ENCODE results near the gene OTULIN.
A peak's percentile ranks its signal among the peaks of the same experiment; 100 is the strongest.

Gene OTULIN

DNA sequence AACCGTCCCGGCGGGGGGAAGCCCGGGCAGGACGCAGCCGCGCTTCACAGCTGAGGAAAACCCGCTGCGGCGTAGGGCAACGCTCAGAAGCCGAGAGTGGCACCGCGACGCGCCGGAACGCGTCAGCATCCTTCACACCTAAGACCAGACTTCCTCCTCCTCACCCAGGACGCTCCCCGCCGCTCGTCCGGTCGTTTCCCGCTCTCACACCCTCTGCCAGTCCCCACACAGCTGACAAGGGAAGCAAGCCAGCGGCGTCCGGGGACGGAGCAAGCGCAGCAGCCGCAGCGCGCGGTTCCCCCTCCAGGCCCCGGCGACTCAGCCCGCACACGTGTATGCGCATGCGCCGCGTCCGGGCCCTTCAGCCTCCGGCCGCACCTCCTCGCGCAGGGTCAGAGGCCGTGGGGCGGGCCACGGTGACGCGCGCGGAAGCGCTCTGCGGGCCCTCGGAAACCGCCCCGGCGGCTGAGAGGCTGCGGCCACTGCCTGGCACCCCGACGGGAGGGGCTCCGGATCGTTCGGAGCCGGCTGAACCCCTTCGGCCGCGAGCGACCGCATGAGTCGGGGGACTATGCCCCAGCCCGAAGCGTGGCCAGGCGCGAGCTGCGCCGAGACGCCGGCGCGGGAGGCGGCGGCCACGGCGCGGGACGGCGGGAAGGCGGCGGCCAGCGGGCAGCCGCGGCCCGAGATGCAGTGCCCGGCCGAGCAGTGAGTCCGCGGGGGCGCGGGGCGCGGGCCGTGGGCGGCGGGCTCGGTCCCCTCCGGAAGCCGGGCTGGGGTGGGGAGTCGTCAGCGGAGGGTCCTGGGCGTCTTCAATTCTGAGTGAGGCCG, at the start of gene OTULIN:
TSS of gene OTULIN (plus strand) at position 449 of the 831 bp plus-strand sequence. CDS start at position 557, 108 bp downstream.
- peak; percentile 37 for DNase-seq

DNA sequence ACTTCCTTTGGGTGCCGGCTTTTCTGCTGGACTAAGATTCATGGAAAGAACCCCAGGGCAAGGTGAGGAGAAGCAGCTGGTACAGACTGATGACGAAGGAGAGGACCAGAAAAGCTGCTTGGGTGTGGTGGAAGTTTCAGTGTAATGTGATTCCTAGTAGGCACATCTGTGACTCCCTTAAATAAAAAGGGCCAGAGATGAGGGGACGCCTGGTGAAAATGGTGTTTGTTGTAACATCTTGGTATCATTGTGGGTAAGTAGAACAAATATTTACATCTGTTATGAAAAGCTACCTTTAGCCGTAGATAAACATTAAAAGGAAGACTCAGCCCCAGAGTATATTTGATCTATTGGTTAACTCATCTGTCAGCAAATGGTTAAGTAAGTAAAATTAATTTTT, 49.2 kb upstream of the OTULIN start:
- no peak for DNase-seq

DNA sequence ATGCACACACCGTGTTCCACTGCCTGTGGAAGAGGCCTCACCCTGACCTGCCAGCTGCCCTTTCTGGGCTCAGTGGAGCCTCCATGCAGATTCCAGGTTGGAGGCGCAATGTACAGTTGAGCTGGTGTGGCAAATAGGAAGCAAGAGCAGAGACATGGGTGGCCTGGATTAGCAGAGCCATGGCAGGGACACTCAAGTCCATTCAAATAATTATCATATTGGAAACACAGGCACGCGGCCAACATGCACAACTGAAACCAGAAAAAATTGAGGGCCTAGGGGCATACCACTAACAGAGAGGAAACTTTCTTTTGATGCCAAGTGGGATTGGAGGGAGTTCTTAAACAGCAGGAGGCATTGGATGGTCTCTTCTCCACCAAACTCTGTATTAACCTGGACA, 47.1 kb upstream of the OTULIN start:
- DNase-seq: no peak

DNA sequence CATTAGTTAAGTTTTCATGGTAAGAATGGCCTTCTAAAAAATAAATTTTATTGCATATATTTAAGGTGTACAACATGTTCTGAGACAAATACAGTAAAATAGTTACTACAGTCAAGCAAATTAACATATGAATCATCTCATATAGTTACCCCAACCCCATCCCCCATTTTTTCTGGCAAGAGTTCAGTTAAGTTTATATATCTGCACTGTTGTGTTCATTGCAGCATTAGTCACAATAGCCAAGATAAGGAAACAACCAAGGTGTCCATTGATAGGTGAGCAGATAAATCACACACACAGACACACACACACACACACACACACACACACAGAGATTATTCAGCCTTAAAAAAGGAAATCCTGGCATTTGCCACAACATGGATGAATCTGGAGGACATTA, 37.2 kb upstream of the OTULIN start:
- DNase-seq: no peak

DNA sequence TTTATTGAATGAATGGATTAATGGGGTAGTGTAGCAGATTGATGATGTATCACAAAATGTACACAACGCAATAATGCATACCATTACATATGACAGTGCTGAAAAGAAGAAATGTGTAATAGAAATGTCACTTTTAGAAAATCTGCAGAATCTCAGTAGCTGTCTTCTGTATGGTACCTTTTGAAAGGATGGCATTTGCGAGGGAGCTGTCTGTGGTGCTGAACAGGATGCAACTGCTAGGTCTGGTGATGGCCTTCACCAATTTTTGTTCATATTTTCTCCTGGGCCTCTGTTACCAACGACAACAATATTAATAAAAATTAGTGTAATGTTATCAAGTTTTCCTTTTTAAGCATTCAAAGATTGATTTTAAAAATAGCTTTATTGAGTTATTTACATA, 36.2 kb upstream of the OTULIN start:
- DNase-seq: no peak

DNA sequence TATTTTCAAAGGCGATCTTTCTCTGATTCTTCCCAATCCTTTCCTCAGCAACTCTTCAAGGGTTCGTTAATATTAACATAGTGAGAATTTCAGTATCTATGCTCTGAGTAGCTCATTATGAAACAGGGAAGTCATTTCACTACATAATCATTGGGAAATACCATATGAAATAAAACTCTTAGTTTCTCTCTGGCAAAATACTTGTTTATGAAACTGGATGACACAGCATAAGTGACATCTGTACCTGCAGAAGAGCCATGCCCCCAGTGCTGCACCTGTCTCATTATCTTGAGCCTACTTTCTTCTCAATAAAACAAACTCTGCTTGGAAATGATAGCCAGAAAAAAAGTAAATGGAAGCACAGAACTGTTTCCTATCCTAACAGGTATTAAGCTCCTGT, 33.8 kb upstream of the OTULIN start:
- DNase-seq: no peak

DNA sequence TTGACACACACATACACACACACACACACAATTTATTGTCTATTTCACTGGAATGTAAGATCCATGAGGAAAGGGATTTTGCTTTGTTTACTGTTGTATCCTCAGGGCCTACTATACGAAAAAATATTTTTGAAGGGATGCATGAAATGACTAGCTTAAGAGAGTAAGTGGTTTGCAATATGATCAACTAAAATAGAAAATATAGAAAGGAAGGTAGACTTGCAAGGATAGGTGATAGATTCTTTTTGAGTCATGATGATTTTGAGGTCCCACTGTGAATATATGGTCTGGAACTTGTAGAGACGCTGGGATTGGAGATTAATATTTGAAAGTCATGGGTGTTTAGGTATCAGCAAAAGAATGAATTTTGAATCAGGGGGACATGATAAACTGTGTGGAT, 28.9 kb upstream of the OTULIN start:
- DNase-seq: no peak

DNA sequence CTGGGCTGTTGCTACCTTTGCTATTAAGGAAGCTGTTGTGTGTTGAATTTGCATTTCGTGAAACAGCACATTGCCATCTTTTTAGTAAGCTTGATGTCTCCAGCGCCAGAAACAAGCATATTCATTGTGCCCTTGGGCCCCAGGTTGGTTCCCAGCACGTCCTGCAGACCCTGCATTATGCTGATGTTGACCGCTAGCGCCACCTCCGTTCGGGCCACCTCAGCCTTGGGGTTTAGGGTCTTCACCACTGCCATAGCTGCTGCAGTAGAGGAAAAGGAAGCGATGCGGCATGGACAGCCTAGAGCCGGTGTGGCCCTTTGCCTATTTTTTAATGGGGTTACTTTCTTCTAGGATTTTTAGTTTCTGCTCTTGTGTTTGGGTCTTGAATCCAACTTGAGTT, 23.8 kb upstream of the OTULIN start:
- no peak for DNase-seq

DNA sequence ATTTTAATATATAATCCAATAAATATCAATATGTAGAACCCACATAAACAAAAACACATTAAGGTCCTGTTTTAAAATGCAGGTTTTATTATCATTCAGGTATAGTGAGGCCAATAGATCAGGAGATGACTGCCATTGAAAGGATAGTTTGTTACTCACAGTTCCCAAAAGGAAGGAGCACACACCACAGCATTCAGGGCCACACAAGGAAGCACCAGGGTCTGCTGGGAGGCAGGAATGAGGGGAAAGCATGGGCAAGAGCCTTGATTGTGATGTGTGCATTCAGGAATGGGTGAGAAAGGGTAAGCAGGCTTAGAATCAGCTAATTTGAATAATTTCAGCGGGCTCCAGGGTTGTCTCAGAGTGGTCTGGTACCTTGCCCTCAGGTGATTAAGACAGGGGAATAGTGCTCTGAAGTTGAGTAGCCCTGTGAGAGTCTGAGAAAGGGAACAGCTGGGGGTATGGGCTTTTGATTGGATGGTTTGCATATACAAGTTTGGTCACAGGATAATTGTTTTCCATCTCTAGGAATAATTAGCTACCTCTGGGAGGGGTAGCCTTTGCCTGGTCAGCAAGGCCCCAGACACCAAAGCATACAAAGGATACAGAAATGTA, 19.8 kb upstream of the OTULIN start:
- no peak for DNase-seq

DNA sequence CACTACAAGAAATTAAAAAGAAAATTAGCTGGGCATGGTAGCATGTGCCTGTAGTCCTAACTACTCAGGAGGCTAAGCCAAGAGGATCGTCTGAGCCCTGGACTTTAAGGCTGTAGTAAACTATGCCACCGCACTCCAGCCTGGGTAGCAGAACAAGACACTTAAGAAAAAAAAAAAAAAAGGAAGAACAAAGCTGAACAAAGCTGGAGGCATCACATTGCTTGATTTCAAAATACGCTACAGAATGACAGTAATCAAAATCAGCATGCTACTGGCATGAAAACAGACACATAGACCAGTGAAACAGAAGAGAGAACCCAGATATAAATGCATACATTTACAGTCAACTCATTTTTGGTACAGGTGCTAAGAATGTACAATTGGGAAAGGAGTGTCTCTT, 14.5 kb upstream of the OTULIN start:
- DNase-seq: no peak

DNA sequence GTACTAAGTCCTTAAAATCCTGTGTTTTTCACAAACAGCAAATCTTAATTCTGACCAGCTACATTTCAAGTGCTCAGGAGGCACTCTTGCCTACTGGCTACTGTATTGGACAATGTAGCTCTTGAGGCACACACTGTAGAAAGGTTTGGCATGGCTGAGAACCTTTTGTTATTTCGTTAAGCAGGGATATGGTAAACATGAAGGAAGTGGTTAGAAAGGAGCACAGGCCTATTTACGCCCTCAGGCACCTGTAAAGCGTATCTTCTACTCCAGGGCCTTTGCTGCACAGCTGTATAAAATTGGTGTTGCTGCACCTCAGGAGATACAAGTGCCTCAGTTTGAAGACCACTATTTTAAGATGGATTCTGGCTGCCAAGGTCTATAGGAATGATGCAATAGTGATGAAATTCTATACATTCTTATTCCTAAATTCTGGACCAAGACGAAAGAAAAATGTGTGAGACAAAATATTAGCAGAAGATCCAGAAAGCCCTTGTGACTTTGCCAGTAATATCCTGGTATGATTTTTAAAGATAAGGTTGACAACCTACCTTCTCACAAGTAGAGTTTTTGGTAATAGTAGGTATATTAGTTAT, 9.3 kb upstream of the OTULIN start:
- DNase-seq: no peak

DNA sequence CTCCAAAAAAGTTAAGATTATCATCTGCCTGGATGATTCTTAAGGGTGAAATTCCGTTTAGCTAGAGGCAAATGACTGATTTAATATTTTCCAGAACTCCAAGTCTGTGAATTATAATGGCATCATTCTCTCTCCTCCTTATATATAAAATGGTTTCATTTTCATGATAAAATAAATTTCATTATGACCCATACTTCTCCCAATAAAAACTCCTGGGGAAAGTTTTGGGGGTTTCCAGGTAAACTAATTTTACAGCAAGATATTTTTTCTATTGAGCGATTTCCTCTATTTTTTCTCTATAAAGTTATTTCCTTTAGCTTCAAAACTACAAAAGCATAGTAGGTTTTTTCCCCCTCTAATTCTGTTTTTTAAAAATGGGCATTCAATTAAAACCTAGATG, 7.6 kb upstream of the OTULIN start:
- no peak for DNase-seq

DNA sequence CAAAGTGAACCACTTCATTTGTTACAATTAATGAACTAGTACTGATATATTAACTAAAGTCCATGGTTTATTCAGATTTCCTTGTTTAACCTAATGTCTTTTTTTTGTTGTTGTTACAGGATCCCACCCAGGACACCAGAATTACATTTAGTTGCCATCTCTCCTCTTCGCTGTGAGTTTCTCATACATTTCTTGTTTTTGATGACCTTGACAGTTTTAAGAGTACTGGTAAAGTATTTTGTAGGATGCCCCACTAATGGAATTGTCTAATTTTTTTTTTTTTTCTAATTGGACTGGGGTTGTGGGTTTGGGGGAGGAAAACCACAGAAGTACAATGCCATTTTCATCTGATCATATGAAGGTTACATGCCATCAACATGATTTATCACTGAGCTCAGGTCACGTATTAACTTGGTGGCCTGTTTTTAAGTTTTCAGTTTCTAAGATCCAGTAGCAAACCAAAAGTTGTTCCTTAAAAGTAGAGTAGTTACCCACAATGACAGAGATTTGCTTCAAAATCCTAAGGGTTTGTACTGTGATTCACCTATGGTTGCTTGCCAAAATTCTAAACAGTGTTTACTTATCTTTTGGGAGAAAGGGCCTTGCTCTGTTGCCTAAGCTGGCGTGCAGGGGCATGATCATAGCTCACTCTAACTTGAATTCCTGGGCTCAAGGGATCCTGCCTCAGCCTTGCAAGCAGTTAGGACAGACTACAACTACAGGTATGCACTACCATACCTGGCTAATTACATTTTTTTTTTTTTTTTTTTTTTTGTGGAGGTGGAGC, 4.5 kb upstream of the OTULIN start:
- no peak for DNase-seq

DNA sequence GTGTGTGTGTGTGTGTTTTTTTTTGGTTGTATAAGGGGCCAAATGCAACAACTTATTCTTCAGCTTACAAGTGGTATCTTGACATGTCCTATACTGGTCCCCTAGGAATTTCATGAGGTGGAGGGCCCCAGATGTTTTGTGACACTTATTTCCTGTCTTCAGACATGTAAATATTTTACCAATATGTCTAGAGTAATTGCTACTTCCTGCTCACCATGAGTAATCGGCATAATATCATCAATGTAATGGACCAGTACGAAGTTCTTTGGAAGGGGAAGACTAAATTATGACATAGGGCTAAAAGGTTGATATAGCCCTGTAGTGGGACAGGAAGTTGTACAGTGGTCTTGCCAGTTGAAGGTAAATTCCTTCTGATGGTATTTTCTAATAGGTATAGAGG, 3.7 kb upstream of the OTULIN start:
- DNase-seq: no peak

DNA sequence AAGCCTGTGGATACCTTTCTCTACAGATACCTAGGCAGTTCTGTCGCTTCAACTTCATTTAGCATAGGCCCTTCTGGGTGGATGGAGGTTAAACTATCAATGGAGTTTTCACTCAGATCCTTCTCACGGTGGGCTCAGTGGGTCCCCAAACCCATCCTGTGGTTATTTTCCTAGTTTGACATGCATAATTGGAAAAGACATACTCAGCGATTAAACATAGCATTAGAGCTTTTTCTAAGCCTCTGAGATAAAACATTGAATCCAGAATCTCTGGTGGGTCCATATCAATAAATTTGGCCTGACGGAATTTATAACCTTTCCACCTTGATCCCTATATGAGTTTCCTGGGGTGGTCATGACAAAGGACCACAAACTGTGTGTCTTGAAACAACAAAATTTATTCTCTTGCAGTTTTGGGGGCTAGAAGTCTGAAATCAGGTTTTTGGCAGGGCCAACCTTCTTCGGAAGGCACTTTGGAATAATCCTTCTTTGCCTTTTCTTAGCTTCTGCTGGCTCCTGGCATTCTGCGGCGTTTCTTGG, 1.7 kb upstream of the OTULIN start:
- DNase-seq: no peak

DNA sequence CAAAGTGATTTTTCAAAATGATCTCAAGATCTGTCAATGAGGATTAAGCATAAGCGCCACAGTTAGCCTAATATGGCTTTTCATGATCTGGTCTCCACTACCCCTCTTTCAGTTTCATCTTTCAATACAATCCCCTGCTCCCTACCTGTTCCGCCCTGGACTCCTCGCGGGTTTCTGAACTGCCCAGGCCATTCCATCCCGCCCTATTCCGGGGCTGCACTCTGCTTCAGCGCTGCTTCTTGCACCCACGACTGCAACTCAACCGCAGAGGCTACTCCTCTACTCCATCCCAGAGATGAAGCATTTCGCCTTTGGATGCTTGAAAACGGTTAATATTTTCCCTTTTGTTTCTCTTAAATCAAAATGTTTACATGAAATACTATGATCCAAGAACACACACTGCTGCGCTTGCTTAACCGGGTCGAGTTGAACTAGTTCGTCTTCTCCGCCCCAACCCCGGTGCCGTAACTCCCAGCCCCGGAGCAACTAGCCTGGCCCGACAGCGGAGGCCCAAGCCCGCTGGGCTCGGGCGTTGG, 716 bp upstream of the OTULIN start:
- no peak for DNase-seq

DNA sequence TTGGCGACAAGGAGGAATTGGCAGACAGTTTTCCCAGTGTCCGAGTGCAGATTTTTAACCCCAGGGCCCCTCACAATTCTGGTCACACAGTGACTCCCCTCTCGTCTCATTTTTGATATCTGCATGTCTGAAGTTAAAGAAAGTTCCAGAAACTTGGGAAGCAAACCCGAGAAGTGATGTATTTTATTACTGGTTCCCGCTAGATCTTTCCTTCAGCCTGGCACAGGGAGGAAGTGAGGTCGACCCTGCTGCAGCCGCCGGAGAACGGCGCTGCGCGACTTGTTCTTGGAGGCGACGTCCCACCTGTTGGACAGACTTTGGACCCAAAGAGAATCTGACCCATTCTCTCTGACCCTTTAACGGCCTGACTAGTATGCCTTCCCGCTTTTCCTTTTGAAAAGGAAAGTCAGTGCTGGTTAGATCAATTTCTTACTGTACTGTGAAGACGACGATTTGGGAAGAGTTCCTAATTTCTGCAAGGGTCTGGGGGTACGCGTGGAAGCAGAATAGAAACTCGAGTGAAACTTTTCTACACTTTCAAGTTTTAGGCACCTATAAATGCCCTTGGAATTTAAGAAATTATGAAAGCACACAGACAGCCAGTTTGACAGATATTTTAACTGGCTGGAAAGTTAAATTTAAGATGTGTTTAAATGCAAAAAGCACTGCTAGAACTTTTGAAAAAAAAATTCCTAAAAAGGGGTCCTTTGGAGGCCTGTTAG, 744 bp downstream of the OTULIN start:
- DNase-seq: no peak

DNA sequence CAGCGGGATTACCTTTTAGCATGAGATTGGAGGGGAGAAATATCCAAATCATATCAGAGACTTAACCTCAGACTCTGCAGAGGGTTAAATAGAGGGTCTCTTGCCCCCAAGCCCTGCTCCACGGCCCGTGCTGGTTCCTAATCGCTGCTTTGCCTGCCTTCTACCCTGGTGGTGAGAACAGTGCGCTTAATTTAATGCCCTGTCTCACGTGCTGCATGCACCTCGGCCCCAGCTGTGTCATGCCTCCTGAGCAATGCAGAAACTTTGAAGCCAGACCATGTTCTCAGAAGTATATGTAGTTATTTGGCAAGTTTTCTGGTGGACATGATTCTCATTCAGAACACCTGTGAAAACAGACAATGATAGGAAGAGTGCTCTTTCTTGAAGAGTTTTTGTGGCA, 1.4 kb downstream of the OTULIN start:
- DNase-seq: no peak

DNA sequence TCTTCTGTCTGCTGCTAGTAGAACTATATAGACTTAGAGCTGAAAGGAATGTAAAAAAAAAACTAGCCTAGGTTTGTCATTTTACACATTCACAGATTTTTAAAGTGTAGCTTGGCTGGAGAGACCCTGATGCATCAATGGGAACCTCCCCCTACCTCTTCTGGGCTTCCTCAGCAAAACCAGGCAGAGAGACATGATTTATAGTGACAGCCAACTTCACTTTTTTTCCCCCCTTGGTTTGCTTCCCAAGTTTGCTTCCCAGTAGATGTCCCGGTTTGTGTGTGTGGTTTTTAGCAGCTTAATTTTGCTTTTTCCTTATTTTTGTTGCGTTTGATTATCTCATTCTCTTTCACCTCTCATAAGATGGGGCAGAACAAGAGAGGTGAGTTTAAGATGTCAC, 1.8 kb downstream of the OTULIN start:
- DNase-seq: no peak

DNA sequence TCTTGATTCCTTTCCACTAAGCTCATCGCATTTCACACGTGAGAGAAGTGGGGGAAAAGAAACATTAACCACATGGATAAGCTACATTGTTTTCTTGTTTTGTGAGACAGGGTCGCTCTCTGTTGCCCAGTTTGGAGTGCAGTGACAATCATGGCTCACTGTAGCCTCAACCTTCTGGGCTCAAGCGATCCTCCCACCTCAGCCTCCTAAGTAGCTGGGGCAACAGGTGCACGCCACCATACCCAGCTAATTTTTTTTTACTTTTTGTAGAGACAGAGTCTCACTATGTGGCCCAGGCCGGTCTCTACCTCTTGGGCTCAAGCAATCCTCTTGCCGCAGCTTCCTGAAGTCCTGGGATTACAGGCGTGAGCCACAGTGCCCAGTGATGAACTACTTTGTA, 2.8 kb downstream of the OTULIN start:
- DNase-seq: no peak

DNA sequence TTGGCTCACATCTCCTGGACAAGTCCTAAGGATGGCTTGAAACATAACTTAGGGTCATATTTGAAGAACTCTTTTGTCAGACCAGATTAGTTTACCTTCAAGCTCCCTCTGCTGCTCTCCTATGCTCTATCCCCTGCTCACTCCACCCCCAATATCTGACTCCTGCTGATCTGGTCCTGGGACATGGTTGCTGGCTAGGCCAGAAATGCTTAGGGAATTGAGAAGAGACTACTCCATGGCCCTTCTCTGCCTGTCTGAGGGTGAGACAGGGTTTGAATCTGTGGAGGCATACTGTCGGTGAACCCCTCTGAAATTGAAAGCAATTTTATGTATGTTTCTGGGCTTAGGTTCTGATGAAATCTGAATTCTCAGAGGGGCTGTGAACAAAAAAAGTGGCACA, 3.3 kb downstream of the OTULIN start:
- no peak for DNase-seq

DNA sequence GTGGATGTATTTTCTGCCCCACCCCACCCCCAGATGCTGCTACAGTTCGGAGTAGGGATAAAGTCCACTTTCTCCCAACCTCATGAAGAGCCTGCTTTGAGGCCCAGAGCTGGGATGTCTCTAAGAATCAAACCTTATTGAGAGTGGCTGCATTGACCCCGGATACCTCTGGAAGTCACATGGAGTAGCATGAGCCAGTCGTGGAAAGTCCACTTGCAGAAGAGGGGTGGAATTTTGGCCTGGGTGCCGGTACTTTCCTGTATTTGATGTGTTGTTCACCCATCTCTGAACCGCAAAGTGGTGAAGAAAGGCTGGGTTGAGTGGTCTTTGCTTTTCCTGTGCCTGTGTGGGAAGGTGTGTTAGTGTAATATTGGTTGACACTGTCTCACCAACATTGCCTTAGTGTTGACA, 3.7 kb downstream of the OTULIN start:
- DNase-seq: no peak
